Neural progenitor cell (in vitro differentiated cells): ENCODE measurements around the gene SLC2A10. TPM values are rescaled to one million over a fixed set of nuclear protein-coding genes. Genes with fewer than 3 reads are reported as not detected.
A peak's percentile ranks its signal among the peaks of the same experiment; 100 is the strongest.

Source experiments
- DNase-seq: peaks from one replicate; pipeline ENCODE4 v3.0.0-alpha.2; 2016; ENCODE audit warnings: low spot score
- H2AFZ ChIP-seq: fragments of 200-600 bp; sonication (generic); replicated peaks from 2 replicates; pipeline ENCODE4 v1.6.1; 2016; ENCODE audit warnings: antibody characterized with exemption
- H3F3A ChIP-seq: fragments of 200-600 bp; sonication (generic); 2 replicates; pipeline ENCODE4 v1.6.1; 2016; ENCODE audit warnings: antibody characterized with exemption, low read depth
- H3K27ac ChIP-seq: fragments of 200-600 bp; sonication (generic); 2 replicates; pipeline ENCODE4 v1.5.1; 2016; ENCODE audit warnings: mild to moderate bottlenecking
- H3K27me3 ChIP-seq: fragments of 200-600 bp; sonication (generic); 2 replicates; pipeline ENCODE4 v1.6.1; 2016; ENCODE audit warnings: mild to moderate bottlenecking, moderate library complexity
- H3K36me3 ChIP-seq: fragments of 200-600 bp; sonication (generic); 2 replicates; pipeline ENCODE4 v1.5.1; 2016
- H3K4me1 ChIP-seq: fragments of 200-600 bp; sonication (generic); 2 replicates; pipeline ENCODE4 v1.6.1; 2016; ENCODE audit warnings: mixed run types
- H3K4me2 ChIP-seq: fragments of 200-600 bp; sonication (generic); 2 replicates; pipeline ENCODE4 v1.6.1; 2016
- H3K4me3 ChIP-seq: fragments of 200-600 bp; sonication (generic); 2 replicates; pipeline ENCODE4 v1.5.1; 2016
- H3K79me2 ChIP-seq: fragments of 200-600 bp; sonication (generic); 2 replicates; pipeline ENCODE4 v1.6.1; 2016; ENCODE audit warnings: low read depth
- H3K9ac ChIP-seq: fragments of 200-600 bp; sonication (generic); 2 replicates; pipeline ENCODE4 v1.6.1; 2016
- H3K9me3 ChIP-seq: fragments of 200-600 bp; sonication (generic); 2 replicates; pipeline ENCODE4 v1.5.1; 2016; ENCODE audit warnings: low read depth
- H4K20me1 ChIP-seq: fragments of 200-600 bp; sonication (generic); 2 replicates; pipeline ENCODE4 v1.6.1; 2016; ENCODE audit warnings: low read depth
- H3K27ac Mint-ChIP-seq: 3 replicates; pipeline ENCODE4 v1.8.0; 2021; ENCODE audit warnings: mixed read lengths
- H3K27me3 Mint-ChIP-seq: 2 replicates; pipeline ENCODE4 v1.8.0; 2022; ENCODE audit warnings: low read depth, mild to moderate bottlenecking, inconsistent platforms, moderate library complexity, mixed read lengths; ENCODE audit not compliant: insufficient read depth
- H3K36me3 Mint-ChIP-seq: 3 replicates; pipeline ENCODE4 v1.8.0; 2021; ENCODE audit warnings: mixed read lengths
- H3K4me1 Mint-ChIP-seq: 3 replicates; pipeline ENCODE4 v1.8.0; 2021; ENCODE audit warnings: mixed read lengths
- H3K4me3 Mint-ChIP-seq: 3 replicates; pipeline ENCODE4 v1.8.0; 2021; ENCODE audit warnings: mild to moderate bottlenecking, moderate library complexity, mixed read lengths
- H3K9me3 Mint-ChIP-seq: 3 replicates; pipeline ENCODE4 v1.8.0; 2020; ENCODE audit warnings: mixed read lengths
- EZH2 ChIP-seq: fragments of 200-600 bp; sonication (generic); IDR thresholded peaks from 2 replicates; pipeline ENCODE4 v1.6.1; 2017; ENCODE audit warnings: antibody characterized with exemption, mild to moderate bottlenecking, moderate library complexity
- EZH2phosphoT487 ChIP-seq: fragments of 200-600 bp; sonication (generic); IDR thresholded peaks from 2 replicates; pipeline ENCODE4 v1.6.1; 2017; ENCODE audit warnings: antibody characterized with exemption
- total RNA-seq: library from RNA; depleted of rRNA; stranded (reverse); fragments of >200 nt; gene quantifications from 2 replicates; pipeline ENCODE4 v1.2.3, GENCODE V29; 2015; ENCODE audit warnings: low replicate concordance
- TF ChIP-seq, protein P1 (sequence below): fragments of 200-600 bp; sonication (generic); IDR thresholded peaks from 2 replicates; pipeline ENCODE4 v1.5.1; 2017; ENCODE audit warnings: antibody characterized with exemption, mild to moderate bottlenecking

Gene SLC2A10
- total RNA-seq, 1 donor from 2014 or later, result 9.6 TPM

GRCh38 chr20:46755483-46756413 is 46.3 kb downstream of the SLC2A10 start:
- Histone ChIP-seq H3K9ac (no peak overlapping the region), H3K4me1 (peaks cover 6% of the 10 kb centered on the region), H3K9me3 (no peaks in the 10 kb centered on the region), H3F3A (no peaks in the 10 kb centered on the region), H3K36me3 (no peaks in the 10 kb centered on the region), H3K4me2 (no peak overlapping the region), H3K79me2 (no peaks in the 10 kb centered on the region), H4K20me1 (no peaks in the 10 kb centered on the region), H3K27me3 (no peaks in the 10 kb centered on the region), H3K27ac (no peak overlapping the region), H2AFZ (no peak overlapping the region), H3K4me3 (no peak overlapping the region)
- Mint-ChIP-seq H3K27ac (peak overlapping the region; percentile 23), H3K36me3 (no peaks in the 10 kb centered on the region), H3K9me3 (no peaks in the 10 kb centered on the region), H3K27me3 (peaks cover 8% of the 10 kb centered on the region), H3K4me1 (peaks cover 21% of the 10 kb centered on the region), H3K4me3 (no peak overlapping the region)
- TF ChIP-seq EZH2phosphoT487 (no peak), EZH2 (no peak)
- TF ChIP-seq, protein P1, sequence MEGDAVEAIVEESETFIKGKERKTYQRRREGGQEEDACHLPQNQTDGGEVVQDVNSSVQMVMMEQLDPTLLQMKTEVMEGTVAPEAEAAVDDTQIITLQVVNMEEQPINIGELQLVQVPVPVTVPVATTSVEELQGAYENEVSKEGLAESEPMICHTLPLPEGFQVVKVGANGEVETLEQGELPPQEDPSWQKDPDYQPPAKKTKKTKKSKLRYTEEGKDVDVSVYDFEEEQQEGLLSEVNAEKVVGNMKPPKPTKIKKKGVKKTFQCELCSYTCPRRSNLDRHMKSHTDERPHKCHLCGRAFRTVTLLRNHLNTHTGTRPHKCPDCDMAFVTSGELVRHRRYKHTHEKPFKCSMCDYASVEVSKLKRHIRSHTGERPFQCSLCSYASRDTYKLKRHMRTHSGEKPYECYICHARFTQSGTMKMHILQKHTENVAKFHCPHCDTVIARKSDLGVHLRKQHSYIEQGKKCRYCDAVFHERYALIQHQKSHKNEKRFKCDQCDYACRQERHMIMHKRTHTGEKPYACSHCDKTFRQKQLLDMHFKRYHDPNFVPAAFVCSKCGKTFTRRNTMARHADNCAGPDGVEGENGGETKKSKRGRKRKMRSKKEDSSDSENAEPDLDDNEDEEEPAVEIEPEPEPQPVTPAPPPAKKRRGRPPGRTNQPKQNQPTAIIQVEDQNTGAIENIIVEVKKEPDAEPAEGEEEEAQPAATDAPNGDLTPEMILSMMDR, result no peak
- no peak for DNase-seq

GRCh38 chr20:46756419-46756818 is 47.0 kb downstream of the SLC2A10 start:
- DNase-seq, result no peak
- Histone ChIP-seq H3K27ac (no peak overlapping the region), H3K4me2 (no peak overlapping the region), H2AFZ (no peak overlapping the region), H3F3A (no peaks in the 10 kb centered on the region), H3K4me1 (peaks cover 6% of the 10 kb centered on the region), H3K27me3 (no peaks in the 10 kb centered on the region), H3K36me3 (no peaks in the 10 kb centered on the region), H3K9me3 (no peaks in the 10 kb centered on the region), H3K9ac (no peak overlapping the region), H3K4me3 (no peak overlapping the region), H3K79me2 (no peaks in the 10 kb centered on the region), H4K20me1 (no peaks in the 10 kb centered on the region)
- Mint-ChIP-seq H3K27me3 (peaks cover 11% of the 10 kb centered on the region), H3K9me3 (no peaks in the 10 kb centered on the region), H3K27ac (no peak overlapping the region), H3K4me3 (no peak overlapping the region), H3K36me3 (no peaks in the 10 kb centered on the region), H3K4me1 (peaks cover 23% of the 10 kb centered on the region)
- TF ChIP-seq, protein P1, result no peak
- TF ChIP-seq EZH2phosphoT487, result no peak
- TF ChIP-seq EZH2, result no peak

DNA sequence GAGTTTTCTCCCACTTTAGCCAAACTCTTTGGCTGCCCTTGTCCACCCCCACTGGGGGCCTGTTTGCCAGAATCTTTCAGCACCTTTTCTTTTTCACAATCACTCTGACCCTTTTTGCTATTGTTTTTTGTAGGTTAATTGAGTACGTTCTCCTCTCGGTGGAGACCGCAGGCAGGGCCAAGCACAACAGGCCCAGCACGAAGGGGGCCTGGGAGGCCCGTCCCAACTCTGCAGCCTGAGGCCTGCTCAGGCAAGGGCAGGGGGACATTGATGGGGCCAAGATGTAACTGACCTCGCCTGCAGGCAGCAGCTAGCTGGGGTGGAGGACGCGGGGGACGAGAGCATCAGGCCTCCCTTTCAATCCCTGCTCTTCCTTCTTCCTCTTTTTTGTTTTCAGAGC is 47.7 kb downstream of the SLC2A10 start:
- DNase-seq, result no peak
- no peak for TF ChIP-seq EZH2
- no peak for TF ChIP-seq EZH2phosphoT487
- TF ChIP-seq, protein P1, result no peak
- Histone ChIP-seq H3K4me2 (no peak overlapping the region), H3F3A (no peaks in the 10 kb centered on the region), H3K9me3 (no peaks in the 10 kb centered on the region), H3K9ac (no peak overlapping the region), H3K4me1 (peaks cover 6% of the 10 kb centered on the region), H3K4me3 (no peak overlapping the region), H3K27ac (no peak overlapping the region), H3K36me3 (no peaks in the 10 kb centered on the region), H2AFZ (peak overlapping the region; percentile 78), H3K27me3 (no peaks in the 10 kb centered on the region), H3K79me2 (no peaks in the 10 kb centered on the region), H4K20me1 (no peaks in the 10 kb centered on the region)
- no peak overlapping the region for H3K4me3 Mint-ChIP-seq
- H3K27ac Mint-ChIP-seq, result peak overlapping the region; percentile 15
- H3K4me1 Mint-ChIP-seq, result peaks cover 23% of the 10 kb centered on the region
- H3K27me3 Mint-ChIP-seq, result peaks cover 11% of the 10 kb centered on the region
- H3K36me3 Mint-ChIP-seq, result no peaks in the 10 kb centered on the region
- H3K9me3 Mint-ChIP-seq, result no peaks in the 10 kb centered on the region
